Nephron (organoid): ENCODE results near the gene CEACAM3.
"Not testable (repeated sequence)": the region's sequence is repeated elsewhere in the genome, so short reads cannot be mapped to it uniquely, and the experiment has no call there.

ENCODE experiments used
- H3K27ac Mint-ChIP-seq, 3 experiments: 2 replicates each; pipeline ENCODE4 v1.8.0; 2020; ENCODE audit warnings: mixed read lengths in 3 of 3, mild to moderate bottlenecking in 2 of 3, moderate library complexity in 1 of 3
- H3K27me3 Mint-ChIP-seq: 2 replicates; pipeline ENCODE4 v1.8.0; 2021; ENCODE audit warnings: low read depth, mild to moderate bottlenecking, moderate library complexity, mixed read lengths
- H3K36me3 Mint-ChIP-seq: 2 replicates; pipeline ENCODE4 v1.8.0; 2020; ENCODE audit warnings: low read depth, mixed read lengths
- H3K4me1 Mint-ChIP-seq: 2 replicates; pipeline ENCODE4 v1.8.0; 2020; ENCODE audit warnings: mixed read lengths
- H3K4me3 Mint-ChIP-seq, 3 experiments: 2 replicates each; pipeline ENCODE4 v1.8.0; 2020; ENCODE audit warnings: mild to moderate bottlenecking in 3 of 3, mixed read lengths in 3 of 3, moderate library complexity in 2 of 3
- H3K9me3 Mint-ChIP-seq: 2 replicates; pipeline ENCODE4 v1.8.0; 2020; ENCODE audit warnings: mixed read lengths
- CTCF ChIP-seq, 3 experiments: fragments of 200-600 bp; sonication (generic); IDR thresholded peaks; one replicate each; pipeline ENCODE4 v1.5.0; 2021; ENCODE audit warnings: antibody characterized with exemption in 3 of 3; ENCODE audit not compliant: unreplicated experiment in 3 of 3

The CEACAM3 gene

GRCh38 chr19:41787055-41787454 lies 9.3 kb upstream of the CEACAM3 start:
- no peak overlapping the region for H3K4me3 Mint-ChIP-seq
- no peaks in the 10 kb centered on the region for H3K9me3 Mint-ChIP-seq
- H3K27ac Mint-ChIP-seq, result no peak overlapping the region
- no peak for TF ChIP-seq CTCF (IDR thresholded peaks at IDR 0.05; ENCODE audit: unreplicated experiment in 3 of 3)
- no peaks in the 10 kb centered on the region for H3K4me1 Mint-ChIP-seq
- no peaks in the 10 kb centered on the region for H3K36me3 Mint-ChIP-seq
- peaks cover 69% of the 10 kb centered on the region for H3K27me3 Mint-ChIP-seq

GRCh38 chr19:41788518-41788917 lies 7.9 kb upstream of the CEACAM3 start:
- not testable (repeated sequence) for H3K4me1 Mint-ChIP-seq, H3K9me3 Mint-ChIP-seq, H3K4me3 Mint-ChIP-seq, H3K27ac Mint-ChIP-seq, H3K36me3 Mint-ChIP-seq
- peaks cover 76% of the 10 kb centered on the region for H3K27me3 Mint-ChIP-seq

GRCh38 chr19:41789053-41789452 lies 7.3 kb upstream of the CEACAM3 start:
- H3K9me3 Mint-ChIP-seq, H3K4me3 Mint-ChIP-seq, H3K4me1 Mint-ChIP-seq, H3K36me3 Mint-ChIP-seq, H3K27ac Mint-ChIP-seq: not testable (repeated sequence)
- H3K27me3 Mint-ChIP-seq, result peaks cover 73% of the 10 kb centered on the region

GRCh38 chr19:41792513-41793413 lies 3.6 kb upstream of the CEACAM3 start:
- peaks cover 53% of the 10 kb centered on the region for H3K27me3 Mint-ChIP-seq
- H3K27ac Mint-ChIP-seq, result no peak overlapping the region
- H3K9me3 Mint-ChIP-seq, result no peaks in the 10 kb centered on the region
- H3K4me1 Mint-ChIP-seq, result no peaks in the 10 kb centered on the region
- TF ChIP-seq CTCF (IDR thresholded peaks at IDR 0.05; ENCODE audit: unreplicated experiment in 3 of 3), result peak; percentile 37 to 60 (median 46)
- no peak overlapping the region for H3K4me3 Mint-ChIP-seq
- no peaks in the 10 kb centered on the region for H3K36me3 Mint-ChIP-seq

GRCh38 chr19:41793414-41793727 lies 3.0 kb upstream of the CEACAM3 start:
- no peak overlapping the region for H3K27ac Mint-ChIP-seq
- H3K4me3 Mint-ChIP-seq, result no peak overlapping the region
- H3K4me1 Mint-ChIP-seq, result no peaks in the 10 kb centered on the region
- H3K9me3 Mint-ChIP-seq, result no peaks in the 10 kb centered on the region
- no peak for TF ChIP-seq CTCF (IDR thresholded peaks at IDR 0.05; ENCODE audit: unreplicated experiment in 3 of 3)
- H3K36me3 Mint-ChIP-seq, result no peaks in the 10 kb centered on the region
- peaks cover 53% of the 10 kb centered on the region for H3K27me3 Mint-ChIP-seq

GRCh38 chr19:41795031-41795461 lies 1.3 kb upstream of the CEACAM3 start:
- no peak overlapping the region for H3K4me3 Mint-ChIP-seq

More at GRCh38 chr19:41795031-41795461, 1.3 kb upstream of the CEACAM3 start:
- Mint-ChIP-seq H3K9me3 (no peaks in the 10 kb centered on the region), H3K36me3 (no peaks in the 10 kb centered on the region), H3K4me1 (no peaks in the 10 kb centered on the region), H3K27ac (no peak overlapping the region), H3K27me3 (peaks cover 47% of the 10 kb centered on the region)
- TF ChIP-seq CTCF (IDR thresholded peaks at IDR 0.05; ENCODE audit: unreplicated experiment in 3 of 3), result peak; percentile 61 to 64 (median 62)
